BJ (cell line): ENCODE data around the gene ZNF512B. TPM values are rescaled to one million over a fixed set of nuclear protein-coding genes. Genes with fewer than 3 reads are reported as not detected.
A peak's percentile ranks its signal among the peaks of the same experiment; 100 is the strongest.

Experiments used
- CTCF ChIA-PET: fragments of 350-600 bp; formaldehyde crosslinking; extraction: SDS; loops from one replicate; lab custom pipeline; 2021; ENCODE audit warnings: antibody characterized with exemption, inconsistent platforms; lab: Yijun Ruan, JAX
- POLR2A ChIA-PET: fragments of 300-600 bp; sonication (Branson Sonifier 250); formaldehyde crosslinking; extraction: SDS; loops from one replicate; lab custom pipeline; 2021; ENCODE audit warnings: antibody characterized with exemption; lab: Charles Lee
- DNase-seq: peaks from one replicate; pipeline ENCODE4 v3.0.0-alpha.2; 2011; ENCODE audit warnings: low read depth
- H3K27me3 ChIP-seq: 2 replicates; pipeline ENCODE4 v1.6.0; 2011; ENCODE audit warnings: low read length; ENCODE audit not compliant: control insufficient read depth, insufficient read depth
- H3K36me3 ChIP-seq: 2 replicates; pipeline ENCODE4 v1.5.1; 2011; ENCODE audit warnings: low read length; ENCODE audit not compliant: control insufficient read depth, insufficient read depth
- H3K4me3 ChIP-seq: 2 replicates; pipeline ENCODE4 v1.5.1; 2011; ENCODE audit warnings: low read depth, mild to moderate bottlenecking, control low read depth, low read length
- polyA plus RNA-seq: library from polyadenylated mRNA; depleted of rRNA; stranded (reverse); fragments of >200 nt; gene quantifications from 2 replicates; pipeline ENCODE4 v1.2.3, GENCODE V29; 2011
- TF ChIP-seq, protein P1 (sequence below): IDR thresholded peaks from 2 replicates; pipeline ENCODE4 v1.5.1; 2011; ENCODE audit warnings: low read depth, mild to moderate bottlenecking, control low read depth, inconsistent platforms, low read length, moderate library complexity; ENCODE audit not compliant: insufficient read depth

The ZNF512B gene
- polyA plus RNA-seq, 1 experiment: 6.0 TPM

DNA sequence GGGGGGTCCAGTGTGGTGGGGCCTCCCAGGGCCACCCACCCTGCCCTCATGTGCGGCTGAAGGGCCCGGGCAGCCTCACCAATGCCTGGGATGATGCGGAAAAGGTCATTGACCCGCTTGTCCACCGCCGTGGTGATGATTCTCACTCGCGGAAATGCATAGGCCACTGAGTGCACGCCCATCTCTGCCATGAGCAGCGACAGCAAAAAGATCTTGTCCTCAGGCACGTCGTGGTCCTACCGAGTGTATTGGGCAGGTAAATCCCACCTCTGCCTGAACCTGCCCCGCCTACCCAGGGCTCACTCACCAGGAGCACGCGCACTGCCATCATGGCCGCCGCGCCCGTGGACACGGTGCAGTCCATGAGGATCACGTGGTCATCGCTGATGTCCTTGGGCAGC is 29.7 kb downstream of the ZNF512B start:
- H3K27me3 ChIP-seq: no peaks in the 10 kb centered on the region
- ChIA-PET CTCF (interaction anchor here (0.7 kb wide), 1 partner anchor 43 kb away, joined by 3 read pairs; no protein-coding TSS in a partner anchor), POLR2A (no interaction called here)
- peaks cover 48% of the 10 kb centered on the region for H3K36me3 ChIP-seq
- no peak for DNase-seq
- H3K4me3 ChIP-seq: no peak overlapping the region
- TF ChIP-seq, protein P1, sequence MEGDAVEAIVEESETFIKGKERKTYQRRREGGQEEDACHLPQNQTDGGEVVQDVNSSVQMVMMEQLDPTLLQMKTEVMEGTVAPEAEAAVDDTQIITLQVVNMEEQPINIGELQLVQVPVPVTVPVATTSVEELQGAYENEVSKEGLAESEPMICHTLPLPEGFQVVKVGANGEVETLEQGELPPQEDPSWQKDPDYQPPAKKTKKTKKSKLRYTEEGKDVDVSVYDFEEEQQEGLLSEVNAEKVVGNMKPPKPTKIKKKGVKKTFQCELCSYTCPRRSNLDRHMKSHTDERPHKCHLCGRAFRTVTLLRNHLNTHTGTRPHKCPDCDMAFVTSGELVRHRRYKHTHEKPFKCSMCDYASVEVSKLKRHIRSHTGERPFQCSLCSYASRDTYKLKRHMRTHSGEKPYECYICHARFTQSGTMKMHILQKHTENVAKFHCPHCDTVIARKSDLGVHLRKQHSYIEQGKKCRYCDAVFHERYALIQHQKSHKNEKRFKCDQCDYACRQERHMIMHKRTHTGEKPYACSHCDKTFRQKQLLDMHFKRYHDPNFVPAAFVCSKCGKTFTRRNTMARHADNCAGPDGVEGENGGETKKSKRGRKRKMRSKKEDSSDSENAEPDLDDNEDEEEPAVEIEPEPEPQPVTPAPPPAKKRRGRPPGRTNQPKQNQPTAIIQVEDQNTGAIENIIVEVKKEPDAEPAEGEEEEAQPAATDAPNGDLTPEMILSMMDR: no peak

DNA sequence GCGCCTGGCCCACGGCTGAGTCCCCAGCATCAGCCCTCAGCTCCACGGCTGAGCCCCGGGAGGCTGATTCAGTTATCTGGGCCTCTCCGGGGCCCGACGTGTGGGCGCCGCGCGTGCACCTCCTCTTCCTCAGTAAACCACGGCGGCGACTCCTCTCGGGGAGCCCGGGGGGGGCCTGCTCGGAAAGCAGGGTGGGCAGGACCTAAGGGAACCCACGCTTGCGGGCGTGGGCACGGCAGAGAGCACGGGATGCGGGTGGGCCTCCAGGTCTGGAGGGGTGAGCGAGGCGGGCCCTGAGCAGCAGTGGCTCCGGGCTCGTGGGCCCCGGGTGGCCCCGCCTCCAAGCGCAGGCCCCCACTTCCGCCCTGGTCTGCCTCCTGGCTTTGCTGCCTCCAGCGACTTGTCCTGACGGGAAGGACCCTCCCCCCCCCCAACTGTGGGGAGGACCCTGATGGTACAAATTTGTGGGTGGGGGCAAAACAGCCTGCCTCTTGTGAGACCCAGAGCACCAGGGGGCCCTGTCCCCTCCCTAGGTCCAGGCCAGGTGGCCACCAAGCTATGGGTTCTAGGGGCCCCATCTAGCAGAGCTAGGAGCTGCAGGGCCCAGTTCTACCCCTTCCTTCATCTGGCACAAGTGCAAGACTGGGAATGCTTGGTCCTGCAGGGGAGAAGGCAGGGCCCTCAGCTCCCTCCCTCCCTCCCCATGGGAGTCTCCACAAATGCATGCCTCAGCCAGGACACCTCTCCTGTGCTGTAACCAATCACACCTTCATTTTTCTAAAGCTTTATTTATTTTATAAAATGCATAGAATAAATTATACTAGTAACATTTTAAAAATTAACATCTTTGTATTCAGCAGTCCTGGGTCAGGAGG is 30.4 kb downstream of the ZNF512B start:
- H3K36me3 ChIP-seq: peaks cover 45% of the 10 kb centered on the region
- DNase-seq: no peak
- ChIA-PET POLR2A (no interaction called here), CTCF (no interaction called here)
- H3K27me3 ChIP-seq: no peaks in the 10 kb centered on the region
- TF ChIP-seq, protein P1: no peak
- H3K4me3 ChIP-seq: no peak overlapping the region

DNA sequence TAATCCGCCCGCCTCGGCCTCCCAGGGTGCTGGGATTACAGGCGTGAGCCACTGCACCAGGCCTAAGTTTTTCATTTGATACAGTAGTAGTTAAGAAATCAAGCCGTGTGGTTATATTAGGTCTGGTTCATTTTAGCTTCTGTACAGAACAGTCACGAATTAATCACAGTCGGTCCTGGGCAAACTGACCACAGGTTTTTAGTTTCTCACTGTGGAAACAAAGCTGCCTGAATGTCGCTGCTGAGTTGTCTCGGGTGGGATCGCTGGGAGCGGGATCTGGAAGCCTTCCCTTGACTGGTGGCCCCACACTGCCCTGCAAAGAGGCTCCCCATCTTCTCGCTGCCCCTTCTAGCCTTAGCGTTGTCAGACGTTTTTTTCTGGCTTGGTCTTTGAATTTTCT is 32.1 kb downstream of the ZNF512B start:
- Histone ChIP-seq H3K36me3 (peaks cover 31% of the 10 kb centered on the region), H3K4me3 (no peak overlapping the region), H3K27me3 (no peaks in the 10 kb centered on the region)
- ChIA-PET CTCF (no interaction called here), POLR2A (no interaction called here)
- no peak for DNase-seq
- TF ChIP-seq, protein P1: no peak

DNA sequence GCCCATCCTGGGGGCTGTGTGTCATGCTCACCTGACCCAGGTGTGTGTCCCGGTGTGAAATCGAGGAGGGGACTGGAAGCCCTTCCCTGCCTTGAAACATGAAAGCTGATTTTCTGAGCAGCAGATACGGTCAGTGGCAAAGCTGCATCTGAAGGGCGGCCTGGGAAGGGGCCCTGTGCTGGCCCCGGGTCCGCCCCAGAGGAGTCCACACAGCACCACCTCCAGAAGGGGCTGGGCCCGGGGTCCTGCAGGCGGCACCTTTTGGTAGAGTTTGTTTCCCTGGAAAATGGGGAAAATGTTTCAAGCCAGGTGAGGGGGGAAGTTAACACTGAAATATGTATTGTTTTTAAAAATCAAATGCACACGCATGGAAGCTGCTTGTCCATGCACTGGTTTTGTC is 34.3 kb downstream of the ZNF512B start:
- Histone ChIP-seq H3K36me3 (peaks cover 39% of the 10 kb centered on the region), H3K4me3 (no peak overlapping the region), H3K27me3 (no peaks in the 10 kb centered on the region)
- TF ChIP-seq, protein P1: no peak
- ChIA-PET CTCF (interaction anchor here (1.9 kb wide), 1 partner anchor 39 kb away, joined by 8 read pairs; no protein-coding TSS in a partner anchor), POLR2A (no interaction called here)
- no peak for DNase-seq

DNA sequence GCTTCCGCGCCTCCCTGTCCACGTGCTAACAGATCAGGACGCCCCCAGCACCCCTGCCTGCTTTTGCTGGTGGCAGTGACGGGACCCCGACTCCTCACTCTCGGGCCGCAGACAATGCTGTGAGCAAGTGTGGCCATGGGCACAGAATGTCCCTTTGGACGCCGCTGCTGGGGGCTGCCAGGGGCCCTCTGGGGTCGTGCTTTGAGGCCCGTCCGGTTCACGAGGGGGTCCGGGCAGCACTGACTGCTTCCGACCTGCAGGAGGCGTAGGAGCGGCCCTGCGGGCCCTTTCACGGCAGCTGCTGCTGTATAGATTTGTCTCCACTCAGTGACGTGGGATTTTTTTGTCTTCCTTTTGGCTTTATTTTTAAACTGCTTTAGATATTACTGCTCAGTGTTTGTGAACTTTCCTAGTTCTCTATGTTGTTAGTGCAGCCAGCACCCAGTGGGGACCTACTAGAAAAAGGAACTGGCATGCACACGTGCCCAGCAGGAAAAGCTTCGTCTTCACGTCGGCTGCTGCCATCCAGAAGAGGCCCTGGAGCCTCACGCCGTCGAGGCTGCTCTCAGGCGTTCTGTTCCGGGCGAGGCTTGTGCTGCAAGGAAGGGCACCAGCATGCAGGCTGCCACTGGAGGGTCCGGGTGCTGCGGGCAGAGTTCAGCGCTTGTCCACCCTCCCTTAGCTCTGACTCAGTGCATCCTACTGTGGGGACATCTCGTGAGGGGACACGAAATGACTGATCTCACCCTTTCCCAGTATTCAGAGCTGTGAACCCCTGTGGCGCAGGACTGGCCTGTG is 35.3 kb downstream of the ZNF512B start:
- Histone ChIP-seq H3K27me3 (no peaks in the 10 kb centered on the region), H3K36me3 (peaks cover 40% of the 10 kb centered on the region), H3K4me3 (no peak overlapping the region)
- no peak for DNase-seq
- ChIA-PET CTCF (interaction anchor here (1.0 to 1.9 kb wide), 3 partner anchors 14 to 40 kb away, joined by 3 to 8 read pairs (median 4); no protein-coding TSS in a partner anchor), POLR2A (no interaction called here)
- TF ChIP-seq, protein P1: peak; percentile 34
